SK-N-SH treated with all-trans-retinoic acid at 6 μM for 48 hours (cell line): ENCODE measurements around the gene VPS25.

Source experiments
- BACH2 ChIP-seq: fragments of 250-450 bp; sonication (Bioruptor Pico); IDR thresholded peaks from 2 replicates; pipeline ENCODE4 v1.9.0; 2021; ENCODE audit warnings: mild to moderate bottlenecking, borderline replicate concordance
- CSDC2 ChIP-seq: fragments of 250-450 bp; sonication (Bioruptor Pico); IDR thresholded peaks from 2 replicates; pipeline ENCODE4 v1.5.0; 2020; ENCODE audit warnings: mild to moderate bottlenecking, moderate library complexity
- GLIS3 ChIP-seq: fragments of 250-450 bp; sonication (Bioruptor Pico); IDR thresholded peaks from 2 replicates; pipeline ENCODE4 v1.5.0; 2020; ENCODE audit warnings: mild to moderate bottlenecking, moderate library complexity
- RARB ChIP-seq: fragments of 250-450 bp; sonication (Bioruptor Pico); IDR thresholded peaks from 2 replicates; pipeline ENCODE4 v1.8.0; 2021; ENCODE audit warnings: mild to moderate bottlenecking, moderate library complexity
- SNAI2 ChIP-seq: fragments of 250-450 bp; sonication (Bioruptor Pico); IDR thresholded peaks from 2 replicates; pipeline ENCODE4 v1.5.0; 2020; ENCODE audit warnings: mild to moderate bottlenecking, moderate library complexity
- ZFP3 ChIP-seq: fragments of 250-450 bp; sonication (Bioruptor Pico); IDR thresholded peaks from 2 replicates; pipeline ENCODE4 v1.5.0; 2020; ENCODE audit warnings: mild to moderate bottlenecking, moderate library complexity
- ZFP30 ChIP-seq: fragments of 450-650 bp; formaldehyde crosslinking; IDR thresholded peaks from 2 replicates; pipeline ENCODE4 v1.5.0; 2022; ENCODE audit warnings: mild to moderate bottlenecking, moderate library complexity
- ZNF565 ChIP-seq: fragments of 450-650 bp; formaldehyde crosslinking; conservative IDR thresholded peaks from 2 replicates; pipeline ENCODE4 v1.5.0; 2020; ENCODE audit warnings: low read depth, mild to moderate bottlenecking, moderate library complexity
- ZNF8 ChIP-seq: fragments of 450-650 bp; formaldehyde crosslinking; IDR thresholded peaks from 2 replicates; pipeline ENCODE4 v1.5.0; 2020; ENCODE audit warnings: mild to moderate bottlenecking, moderate library complexity
- TF ChIP-seq, protein P1 (sequence below): fragments of 250-450 bp; sonication (Bioruptor Pico); IDR thresholded peaks from 2 replicates; pipeline ENCODE4 v1.5.1; 2021; ENCODE audit warnings: mild to moderate bottlenecking, moderate library complexity
- TF ChIP-seq, protein P2 (sequence below): fragments of 250-450 bp; sonication (Bioruptor Pico); IDR thresholded peaks from 2 replicates; pipeline ENCODE4 v1.8.0; 2020; ENCODE audit warnings: mild to moderate bottlenecking, moderate library complexity, borderline replicate concordance
- TF ChIP-seq, protein P3 (sequence below): fragments of 250-450 bp; sonication (Bioruptor Pico); IDR thresholded peaks from 2 replicates; pipeline ENCODE4 v1.5.1; 2020; ENCODE audit warnings: low read depth, mild to moderate bottlenecking, moderate library complexity

DNA sequence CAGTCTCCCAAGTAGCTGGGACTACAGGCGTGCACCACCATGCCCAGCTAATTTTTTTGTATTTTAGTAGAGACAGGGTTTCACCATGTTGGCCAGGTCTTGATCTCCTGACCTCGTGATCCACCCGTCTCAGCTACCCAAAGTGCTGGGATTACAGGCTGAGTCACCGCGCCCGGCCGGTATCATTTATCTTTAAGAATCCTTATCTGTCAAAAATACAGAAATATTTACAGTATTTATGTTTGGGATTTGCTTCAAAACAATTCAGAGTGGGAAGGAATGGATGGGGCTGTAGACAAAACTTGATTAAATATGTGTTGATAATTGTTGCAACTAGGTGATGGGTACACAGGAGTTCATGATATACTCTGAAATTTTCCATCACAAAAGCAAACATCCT is 47.9 kb downstream of the VPS25 start:
- no peak for TF ChIP-seq CSDC2
- TF ChIP-seq, protein P1, sequence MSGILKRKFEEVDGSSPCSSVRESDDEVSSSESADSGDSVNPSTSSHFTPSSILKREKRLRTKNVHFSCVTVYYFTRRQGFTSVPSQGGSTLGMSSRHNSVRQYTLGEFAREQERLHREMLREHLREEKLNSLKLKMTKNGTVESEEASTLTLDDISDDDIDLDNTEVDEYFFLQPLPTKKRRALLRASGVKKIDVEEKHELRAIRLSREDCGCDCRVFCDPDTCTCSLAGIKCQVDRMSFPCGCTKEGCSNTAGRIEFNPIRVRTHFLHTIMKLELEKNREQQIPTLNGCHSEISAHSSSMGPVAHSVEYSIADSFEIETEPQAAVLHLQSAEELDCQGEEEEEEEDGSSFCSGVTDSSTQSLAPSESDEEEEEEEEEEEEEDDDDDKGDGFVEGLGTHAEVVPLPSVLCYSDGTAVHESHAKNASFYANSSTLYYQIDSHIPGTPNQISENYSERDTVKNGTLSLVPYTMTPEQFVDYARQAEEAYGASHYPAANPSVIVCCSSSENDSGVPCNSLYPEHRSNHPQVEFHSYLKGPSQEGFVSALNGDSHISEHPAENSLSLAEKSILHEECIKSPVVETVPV: no peak
- no peak for TF ChIP-seq GLIS3
- TF ChIP-seq, protein P2, sequence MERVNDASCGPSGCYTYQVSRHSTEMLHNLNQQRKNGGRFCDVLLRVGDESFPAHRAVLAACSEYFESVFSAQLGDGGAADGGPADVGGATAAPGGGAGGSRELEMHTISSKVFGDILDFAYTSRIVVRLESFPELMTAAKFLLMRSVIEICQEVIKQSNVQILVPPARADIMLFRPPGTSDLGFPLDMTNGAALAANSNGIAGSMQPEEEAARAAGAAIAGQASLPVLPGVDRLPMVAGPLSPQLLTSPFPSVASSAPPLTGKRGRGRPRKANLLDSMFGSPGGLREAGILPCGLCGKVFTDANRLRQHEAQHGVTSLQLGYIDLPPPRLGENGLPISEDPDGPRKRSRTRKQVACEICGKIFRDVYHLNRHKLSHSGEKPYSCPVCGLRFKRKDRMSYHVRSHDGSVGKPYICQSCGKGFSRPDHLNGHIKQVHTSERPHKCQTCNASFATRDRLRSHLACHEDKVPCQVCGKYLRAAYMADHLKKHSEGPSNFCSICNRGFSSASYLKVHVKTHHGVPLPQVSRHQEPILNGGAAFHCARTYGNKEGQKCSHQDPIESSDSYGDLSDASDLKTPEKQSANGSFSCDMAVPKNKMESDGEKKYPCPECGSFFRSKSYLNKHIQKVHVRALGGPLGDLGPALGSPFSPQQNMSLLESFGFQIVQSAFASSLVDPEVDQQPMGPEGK: no peak
- TF ChIP-seq BACH2 (CRISPR knock-in tag): no peak
- TF ChIP-seq ZFP30: no peak
- TF ChIP-seq RARB: no peak
- TF ChIP-seq, protein P3, sequence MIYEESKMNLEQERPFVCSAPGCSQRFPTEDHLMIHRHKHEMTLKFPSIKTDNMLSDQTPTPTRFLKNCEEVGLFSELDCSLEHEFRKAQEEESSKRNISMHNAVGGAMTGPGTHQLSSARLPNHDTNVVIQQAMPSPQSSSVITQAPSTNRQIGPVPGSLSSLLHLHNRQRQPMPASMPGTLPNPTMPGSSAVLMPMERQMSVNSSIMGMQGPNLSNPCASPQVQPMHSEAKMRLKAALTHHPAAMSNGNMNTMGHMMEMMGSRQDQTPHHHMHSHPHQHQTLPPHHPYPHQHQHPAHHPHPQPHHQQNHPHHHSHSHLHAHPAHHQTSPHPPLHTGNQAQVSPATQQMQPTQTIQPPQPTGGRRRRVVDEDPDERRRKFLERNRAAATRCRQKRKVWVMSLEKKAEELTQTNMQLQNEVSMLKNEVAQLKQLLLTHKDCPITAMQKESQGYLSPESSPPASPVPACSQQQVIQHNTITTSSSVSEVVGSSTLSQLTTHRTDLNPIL (CRISPR knock-in tag): no peak
- TF ChIP-seq ZNF565 (CRISPR knock-in tag): no peak
- TF ChIP-seq SNAI2 (CRISPR knock-in tag): no peak
- TF ChIP-seq ZFP3 (CRISPR knock-in tag): no peak
- TF ChIP-seq ZNF8 (CRISPR knock-in tag): no peak
